Mesenchymal stem cell (in vitro differentiated cells and primary cell): ENCODE measurements around the gene CDKN2B-AS1.

Experiments
- DNase-seq: peaks from one replicate; pipeline ENCODE4 v3.0.0-alpha.2; 2013
- H2AFZ ChIP-seq: one replicate; pipeline ENCODE4 v1.6.1; 2013; ENCODE audit warnings: low read depth, mild to moderate bottlenecking, control low read depth, inconsistent platforms, low read length, moderate library complexity
- H2AK5ac ChIP-seq: 2 replicates; pipeline ENCODE4 v1.6.1; 2013; ENCODE audit warnings: low read length, moderate library complexity, mild to moderate bottlenecking, inconsistent platforms; ENCODE audit not compliant: severe bottlenecking
- H2BK120ac ChIP-seq: one replicate; pipeline ENCODE4 v1.6.1; 2013; ENCODE audit warnings: low read depth, mild to moderate bottlenecking, inconsistent platforms, low read length, moderate library complexity
- H2BK12ac ChIP-seq, 2 experiments: one replicate each; pipeline ENCODE4 v1.6.1; 2013; ENCODE audit warnings: inconsistent platforms in 2 of 2, low read length in 2 of 2, mild to moderate bottlenecking in 2 of 2, moderate library complexity in 2 of 2, control low read depth in 1 of 2
- H2BK15ac ChIP-seq: one replicate; pipeline ENCODE4 v1.6.1; 2013; ENCODE audit warnings: mild to moderate bottlenecking, low read depth, inconsistent platforms; ENCODE audit not compliant: poor library complexity, severe bottlenecking
- H2BK5ac ChIP-seq: 2 replicates; pipeline ENCODE4 v1.6.1; 2013; ENCODE audit warnings: low read depth, mild to moderate bottlenecking, low read length, control low read depth, inconsistent platforms; ENCODE audit not compliant: poor library complexity, severe bottlenecking
- H3K14ac ChIP-seq, 2 experiments: one replicate each; pipeline ENCODE4 v1.6.1; 2013; ENCODE audit warnings: inconsistent platforms in 2 of 2, low read length in 2 of 2, control low read depth in 1 of 2, mild to moderate bottlenecking in 1 of 2, moderate library complexity in 1 of 2
- H3K18ac ChIP-seq, 2 experiments: one replicate each; pipeline ENCODE4 v1.6.1; 2013; ENCODE audit warnings: inconsistent platforms in 2 of 2, low read length in 2 of 2, control low read depth in 1 of 2, low read depth in 1 of 2, mild to moderate bottlenecking in 1 of 2
- H3K23ac ChIP-seq, 2 experiments: one replicate each; pipeline ENCODE4 v1.6.1; 2013; ENCODE audit warnings: inconsistent platforms in 2 of 2, low read length in 2 of 2, mild to moderate bottlenecking in 2 of 2, moderate library complexity in 2 of 2, control low read depth in 1 of 2
- H3K27ac ChIP-seq: 2 replicates; pipeline ENCODE4 v1.5.1; 2013; ENCODE audit warnings: mild to moderate bottlenecking, moderate library complexity, low read length, control low read depth, inconsistent platforms; ENCODE audit not compliant: poor library complexity, severe bottlenecking
- H3K27me3 ChIP-seq, 2 experiments: 2 replicates each; pipeline versions ENCODE4 v1.6.1 to v1.7.0; 2013; ENCODE audit warnings: low read length in 2 of 2, mild to moderate bottlenecking in 2 of 2, moderate library complexity in 2 of 2, control low read depth in 1 of 2, inconsistent platforms in 1 of 2; ENCODE audit not compliant: control insufficient read depth in 1 of 2, insufficient read depth in 1 of 2
- H3K36me3 ChIP-seq, 2 experiments: 2 replicates each; pipeline versions ENCODE4 v1.6.1 to v1.7.0; 2013; ENCODE audit warnings: low read length in 2 of 2, control low read depth in 1 of 2, inconsistent platforms in 1 of 2, low read depth in 1 of 2, mild to moderate bottlenecking in 1 of 2; ENCODE audit not compliant: insufficient read depth in 2 of 2, control insufficient read depth in 1 of 2
- H3K4ac ChIP-seq, 2 experiments: one replicate each; pipeline ENCODE4 v1.6.1; 2013; ENCODE audit warnings: inconsistent platforms in 2 of 2, low read length in 2 of 2, mild to moderate bottlenecking in 2 of 2, moderate library complexity in 2 of 2, control low read depth in 1 of 2, low read depth in 1 of 2
- H3K4me1 ChIP-seq: 2 replicates; pipeline ENCODE4 v1.6.1; 2013; ENCODE audit warnings: low read depth, low read length, control low read depth; ENCODE audit not compliant: control insufficient read depth, insufficient read depth
- H3K4me2 ChIP-seq: 2 replicates; pipeline ENCODE4 v1.6.1; 2013; ENCODE audit warnings: low read length, mild to moderate bottlenecking, inconsistent platforms; ENCODE audit not compliant: poor library complexity, severe bottlenecking
- H3K4me3 ChIP-seq, 2 experiments: 2 replicates each; pipeline versions ENCODE4 v1.5.1 to v1.7.0; 2013; ENCODE audit warnings: low read length in 2 of 2, mild to moderate bottlenecking in 2 of 2, control low read depth in 1 of 2, low read depth in 1 of 2; ENCODE audit not compliant: insufficient read depth in 1 of 2
- H3K79me1 ChIP-seq: replicated peaks from 2 replicates; pipeline ENCODE4 v1.6.1; 2013; ENCODE audit warnings: mild to moderate bottlenecking, control low read depth, low read length, inconsistent platforms; ENCODE audit not compliant: poor library complexity, severe bottlenecking
- H3K9ac ChIP-seq: 2 replicates; pipeline ENCODE4 v1.7.0; 2013; ENCODE audit warnings: mild to moderate bottlenecking, low read length, moderate library complexity
- H3K9me3 ChIP-seq: 2 replicates; pipeline ENCODE4 v1.7.0; 2013; ENCODE audit warnings: mild to moderate bottlenecking, low read length; ENCODE audit not compliant: control insufficient read depth
- H4K8ac ChIP-seq: one replicate; pipeline ENCODE4 v1.6.1; 2013; ENCODE audit warnings: inconsistent platforms, mild to moderate bottlenecking, low read length, moderate library complexity
- H4K91ac ChIP-seq: one replicate; pipeline ENCODE4 v1.6.1; 2013; ENCODE audit warnings: mild to moderate bottlenecking, low read length, inconsistent platforms
- WGBS: methylation state at CpG from one replicate; pipeline ENCODE4 v1.1.7; 2013; ENCODE audit warnings: mixed read lengths; 5-methylcytosine and 5-hydroxymethylcytosine counted together

Gene CDKN2B-AS1

GRCh38 chr9:22138956-22139660 is 144.5 kb downstream of the CDKN2B-AS1 start:
- no peak overlapping the region for H3K14ac ChIP-seq
- no peak overlapping the region for H2AK5ac ChIP-seq
- DNase-seq = no peak
- H3K36me3 ChIP-seq = no peaks in the 10 kb centered on the region
- H3K4ac ChIP-seq = peak overlapping the region in 1 of 2 experiments; percentile 50
- H4K91ac ChIP-seq = no peak overlapping the region
- H4K8ac ChIP-seq = no peak overlapping the region
- H3K18ac ChIP-seq = peak overlapping the region in 1 of 2 experiments; percentile 24
- H3K4me2 ChIP-seq = no peak overlapping the region
- no peak overlapping the region for H3K4me3 ChIP-seq
- no peak overlapping the region for H3K27ac ChIP-seq
- no peak overlapping the region for H2BK15ac ChIP-seq
- H2BK120ac ChIP-seq = no peak overlapping the region
- H3K9me3 ChIP-seq = no peaks in the 10 kb centered on the region
- peaks cover 2% of the 10 kb centered on the region for H3K4me1 ChIP-seq
- WGBS = 93% methylated on average over 4 of the region's 4 CpGs
- no peak overlapping the region for H2BK5ac ChIP-seq
- H3K9ac ChIP-seq = no peak overlapping the region
- peak overlapping the region in 1 of 2 experiments; percentile 86 for H2BK12ac ChIP-seq
- no peaks in the 10 kb centered on the region for H3K27me3 ChIP-seq
- H3K23ac ChIP-seq = no peak overlapping the region
- H2AFZ ChIP-seq = no peak overlapping the region
- no peaks in the 10 kb centered on the region for H3K79me1 ChIP-seq

DNA sequence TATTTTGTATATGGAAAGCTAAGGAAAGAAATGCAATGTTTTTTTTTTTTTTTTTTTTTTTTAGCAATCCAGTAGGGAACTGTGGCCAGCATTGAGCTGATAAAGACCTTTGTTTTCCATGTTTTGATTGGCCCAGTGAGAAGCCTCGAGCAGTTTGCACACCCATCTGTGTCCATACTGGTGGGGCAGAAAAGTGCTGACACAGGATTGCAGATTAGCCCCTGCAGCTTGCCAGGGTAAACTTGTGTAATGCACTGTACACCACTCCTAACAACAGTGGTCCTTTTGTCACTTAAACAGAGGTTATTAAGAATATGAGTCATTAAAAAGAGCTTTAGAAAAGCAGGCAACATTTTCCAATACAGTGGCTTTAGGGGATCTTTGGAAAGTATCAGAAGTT is 147.3 kb downstream of the CDKN2B-AS1 start:
- 58% methylated on average over 1 of the region's 1 CpG for WGBS
- no peak overlapping the region for H3K14ac ChIP-seq

DNA sequence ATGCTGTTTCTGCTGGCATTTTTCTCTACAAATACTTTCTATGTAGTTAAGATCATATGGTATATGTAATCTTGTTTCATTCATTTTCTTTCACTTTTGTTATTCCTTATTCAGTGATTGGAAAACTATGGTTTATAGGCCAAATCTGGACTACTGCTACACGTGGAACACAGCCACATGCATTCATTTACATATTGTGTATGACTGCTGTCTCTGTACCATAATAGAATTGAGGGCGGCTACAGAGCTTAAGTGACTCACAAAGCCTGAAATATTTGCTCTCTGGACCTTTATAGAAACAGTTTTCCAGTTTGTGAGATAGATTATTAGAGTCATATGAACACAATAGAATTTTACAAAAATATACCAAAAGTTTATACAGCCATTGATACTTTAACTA is 148.1 kb downstream of the CDKN2B-AS1 start:
- peak; percentile 34 for DNase-seq
- WGBS = 53% methylated on average over 2 of the region's 2 CpGs

More for the DNA sequence above, 147.3 kb downstream of the CDKN2B-AS1 start:
- Histone ChIP-seq H3K79me1 (no peaks in the 10 kb centered on the region), H3K9ac (peak overlapping the region; percentile 50), H3K4ac (peak overlapping the region in 1 of 2 experiments; percentile 7), H3K18ac (peak overlapping the region in 1 of 2 experiments; percentile 82), H2AFZ (no peak overlapping the region), H3K27me3 (no peaks in the 10 kb centered on the region), H3K4me3 (no peak overlapping the region), H3K4me1 (peaks cover 2% of the 10 kb centered on the region), H3K36me3 (no peaks in the 10 kb centered on the region), H2BK120ac (no peak overlapping the region), H2AK5ac (no peak overlapping the region), H4K91ac (no peak overlapping the region), H2BK12ac (peak overlapping the region in 1 of 2 experiments; percentile 37), H3K23ac (no peak overlapping the region), H3K4me2 (no peak overlapping the region), H3K27ac (no peak overlapping the region), H4K8ac (no peak overlapping the region), H2BK15ac (no peak overlapping the region), H3K9me3 (no peaks in the 10 kb centered on the region), H2BK5ac (no peak overlapping the region)
- DNase-seq = peak; percentile 61

GRCh38 chr9:22143799-22144625 is 149.4 kb downstream of the CDKN2B-AS1 start:
- H2BK5ac ChIP-seq = no peak overlapping the region
- no peak overlapping the region for H3K9ac ChIP-seq
- no peaks in the 10 kb centered on the region for H3K27me3 ChIP-seq
- H3K36me3 ChIP-seq = no peaks in the 10 kb centered on the region
- no peak overlapping the region for H4K8ac ChIP-seq
- H3K79me1 ChIP-seq = no peaks in the 10 kb centered on the region
- no peak overlapping the region for H2BK15ac ChIP-seq
- H3K18ac ChIP-seq = no peak overlapping the region
- H3K4ac ChIP-seq = no peak overlapping the region
- H2BK12ac ChIP-seq = no peak overlapping the region
- no peak overlapping the region for H3K14ac ChIP-seq
- no peak overlapping the region for H3K27ac ChIP-seq
- H3K4me2 ChIP-seq = no peak overlapping the region
- H2AFZ ChIP-seq = no peak overlapping the region
- H2AK5ac ChIP-seq = no peak overlapping the region
- WGBS = 0% methylated on average over 1 of the region's 1 CpG
- no peak overlapping the region for H2BK120ac ChIP-seq
- no peak for DNase-seq
- no peak overlapping the region for H3K4me3 ChIP-seq
- no peak overlapping the region for H4K91ac ChIP-seq
- peaks cover 4% of the 10 kb centered on the region for H3K4me1 ChIP-seq
- no peaks in the 10 kb centered on the region for H3K9me3 ChIP-seq
- H3K23ac ChIP-seq = no peak overlapping the region

More for the DNA sequence above, 148.1 kb downstream of the CDKN2B-AS1 start:
- Histone ChIP-seq H3K4me3 (no peak overlapping the region), H2BK5ac (no peak overlapping the region), H3K4ac (no peak overlapping the region), H3K79me1 (no peaks in the 10 kb centered on the region), H3K9me3 (no peaks in the 10 kb centered on the region), H2BK12ac (no peak overlapping the region), H2AK5ac (no peak overlapping the region), H3K18ac (no peak overlapping the region), H3K4me2 (no peak overlapping the region), H2AFZ (no peak overlapping the region), H3K23ac (no peak overlapping the region), H3K4me1 (peaks cover 2% of the 10 kb centered on the region), H3K27me3 (no peaks in the 10 kb centered on the region), H4K91ac (no peak overlapping the region), H3K27ac (no peak overlapping the region), H2BK120ac (no peak overlapping the region), H3K14ac (no peak overlapping the region), H3K36me3 (no peaks in the 10 kb centered on the region), H3K9ac (peak overlapping the region; percentile 50), H4K8ac (no peak overlapping the region), H2BK15ac (no peak overlapping the region)
